ENCODE results near the gene PLIN1. TPM values are rescaled to one million over a fixed set of nuclear protein-coding genes. Genes with fewer than 3 reads are reported as not detected.

Gene PLIN1
- total and polyA plus RNA-seq, 10 of the 15 experiments (the other 5 are each of a cell fraction or from before 2014, with no cell fraction given): 0.05 to 0.13 (median 0.09) TPM; not detected in 6

DNA sequence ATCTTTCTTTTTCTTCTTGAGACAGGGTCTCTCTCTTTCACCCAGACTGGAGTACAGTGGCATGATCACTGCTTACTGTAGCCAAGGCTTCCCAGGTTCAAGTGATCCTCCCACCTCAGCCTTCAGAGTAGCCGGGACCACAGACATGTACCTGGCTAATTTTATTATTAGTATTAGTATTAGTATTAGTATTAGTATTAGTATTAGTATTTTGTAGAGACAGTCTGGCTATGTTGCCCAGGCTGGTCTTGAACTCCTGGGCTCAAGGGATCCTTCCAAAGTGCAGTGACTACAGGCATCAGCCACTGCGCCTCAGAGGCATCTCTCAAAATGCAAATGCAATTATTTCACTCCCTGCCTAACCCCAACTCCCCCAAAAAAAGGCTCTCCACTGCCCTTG is 25.6 kb downstream of the PLIN1 start:
- H3K27me3 ChIP-seq (replicated peaks in 1 of 2; ENCODE audit: control insufficient read depth in 2 of 2, insufficient read depth in 2 of 2, low read length in 1 of 2): peaks cover 0 to 8% of the 10 kb centered on the region in 2 experiments; a peak in 3 of 4 replicates
- no peak for DNase-seq (ENCODE audit: low read depth, low spot score)
- no peak for ATAC-seq
- H3K4me2 ChIP-seq (ENCODE audit: control insufficient read depth, insufficient read depth): no peak overlapping the region
- SMC1A ChIA-PET (ENCODE audit: uncharacterized antibody, unreplicated experiment): no interaction called here
- BruUV-seq (replicated peaks): no TSS peak
- no peaks in the 10 kb centered on the region for H3K36me3 ChIP-seq (ENCODE audit: control insufficient read depth in 2 of 2, insufficient read depth in 2 of 2, low read length in 1 of 2)
- H4K20me1 ChIP-seq (ENCODE audit: control insufficient read depth, insufficient read depth): no peaks in the 10 kb centered on the region
- no peak overlapping the region for H3K9ac ChIP-seq (ENCODE audit: control insufficient read depth, insufficient read depth, low read length)
- in situ Hi-C loops (cut with MboI): no loop called here
- H3K9me3 ChIP-seq (replicated peaks; ENCODE audit: control insufficient read depth, insufficient read depth, low read length): no peaks in the 10 kb centered on the region
- CTCF ChIA-PET: no interaction called here
- no peaks in the 10 kb centered on the region for H3K79me2 ChIP-seq (ENCODE audit: control insufficient read depth, insufficient read depth, low read length)
- RAD21 ChIA-PET (ENCODE audit: unreplicated experiment): no interaction called here
- no peaks in the 10 kb centered on the region for H3K4me1 ChIP-seq (ENCODE audit: control insufficient read depth, insufficient read depth, low read length)
- H3K4me3 ChIP-seq: no peak overlapping the region
- no peak overlapping the region for H2AFZ ChIP-seq (ENCODE audit: control insufficient read depth, low read depth, low read length)
- no peak for FAIRE-seq
- no peak overlapping the region for H3K27ac ChIP-seq (ENCODE audit: control insufficient read depth, insufficient read depth)
- WGBS (ENCODE audit: insufficient coverage, insufficient replicate concordance, low lambda C conversion rate, missing lambda C conversion rate): 0% methylated on average over 2 of the region's 2 CpGs
- intact Hi-C loops (cut with micrococcal nuclease; ENCODE audit: unreplicated experiment): no loop called here
- POLR2A ChIA-PET: no interaction called here
- TF ChIP-seq, protein P1, sequence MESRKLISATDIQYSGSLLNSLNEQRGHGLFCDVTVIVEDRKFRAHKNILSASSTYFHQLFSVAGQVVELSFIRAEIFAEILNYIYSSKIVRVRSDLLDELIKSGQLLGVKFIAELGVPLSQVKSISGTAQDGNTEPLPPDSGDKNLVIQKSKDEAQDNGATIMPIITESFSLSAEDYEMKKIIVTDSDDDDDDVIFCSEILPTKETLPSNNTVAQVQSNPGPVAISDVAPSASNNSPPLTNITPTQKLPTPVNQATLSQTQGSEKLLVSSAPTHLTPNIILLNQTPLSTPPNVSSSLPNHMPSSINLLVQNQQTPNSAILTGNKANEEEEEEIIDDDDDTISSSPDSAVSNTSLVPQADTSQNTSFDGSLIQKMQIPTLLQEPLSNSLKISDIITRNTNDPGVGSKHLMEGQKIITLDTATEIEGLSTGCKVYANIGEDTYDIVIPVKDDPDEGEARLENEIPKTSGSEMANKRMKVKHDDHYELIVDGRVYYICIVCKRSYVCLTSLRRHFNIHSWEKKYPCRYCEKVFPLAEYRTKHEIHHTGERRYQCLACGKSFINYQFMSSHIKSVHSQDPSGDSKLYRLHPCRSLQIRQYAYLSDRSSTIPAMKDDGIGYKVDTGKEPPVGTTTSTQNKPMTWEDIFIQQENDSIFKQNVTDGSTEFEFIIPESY (IDR thresholded peaks at IDR 0.05): no peak
- TF ChIP-seq RBBP5 (conservative IDR thresholded peaks at IDR 0.05) (no peak), RFX5 (IDR thresholded peaks at IDR 0.05; ENCODE audit: low read depth, low read length) (no peak), POLR2AphosphoS2 (IDR thresholded peaks at IDR 0.05; ENCODE audit: low read depth, low read length) (no peak), TCF7 (IDR thresholded peaks at IDR 0.05; ENCODE audit: borderline replicate concordance) (no peak), IRF4 (IDR thresholded peaks at IDR 0.05; ENCODE audit: low read depth, low read length) (no peak), SUPT20H (IDR thresholded peaks at IDR 0.05; ENCODE audit: borderline replicate concordance, control insufficient read depth, low read depth, low read length) (no peak), HDAC2 (IDR thresholded peaks at IDR 0.05) (no peak), BCL11A (IDR thresholded peaks at IDR 0.05; ENCODE audit: low read depth, low read length) (no peak), MTA2 (IDR thresholded peaks at IDR 0.05; ENCODE audit: low read depth) (no peak)
- TF ChIP-seq, protein P2, sequence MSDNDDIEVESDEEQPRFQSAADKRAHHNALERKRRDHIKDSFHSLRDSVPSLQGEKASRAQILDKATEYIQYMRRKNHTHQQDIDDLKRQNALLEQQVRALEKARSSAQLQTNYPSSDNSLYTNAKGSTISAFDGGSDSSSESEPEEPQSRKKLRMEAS (IDR thresholded peaks at IDR 0.05; ENCODE audit: low read depth, low read length): no peak
- TF ChIP-seq, protein P3, sequence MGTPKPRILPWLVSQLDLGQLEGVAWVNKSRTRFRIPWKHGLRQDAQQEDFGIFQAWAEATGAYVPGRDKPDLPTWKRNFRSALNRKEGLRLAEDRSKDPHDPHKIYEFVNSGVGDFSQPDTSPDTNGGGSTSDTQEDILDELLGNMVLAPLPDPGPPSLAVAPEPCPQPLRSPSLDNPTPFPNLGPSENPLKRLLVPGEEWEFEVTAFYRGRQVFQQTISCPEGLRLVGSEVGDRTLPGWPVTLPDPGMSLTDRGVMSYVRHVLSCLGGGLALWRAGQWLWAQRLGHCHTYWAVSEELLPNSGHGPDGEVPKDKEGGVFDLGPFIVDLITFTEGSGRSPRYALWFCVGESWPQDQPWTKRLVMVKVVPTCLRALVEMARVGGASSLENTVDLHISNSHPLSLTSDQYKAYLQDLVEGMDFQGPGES (IDR thresholded peaks at IDR 0.05): no peak
- TF ChIP-seq, protein P4, sequence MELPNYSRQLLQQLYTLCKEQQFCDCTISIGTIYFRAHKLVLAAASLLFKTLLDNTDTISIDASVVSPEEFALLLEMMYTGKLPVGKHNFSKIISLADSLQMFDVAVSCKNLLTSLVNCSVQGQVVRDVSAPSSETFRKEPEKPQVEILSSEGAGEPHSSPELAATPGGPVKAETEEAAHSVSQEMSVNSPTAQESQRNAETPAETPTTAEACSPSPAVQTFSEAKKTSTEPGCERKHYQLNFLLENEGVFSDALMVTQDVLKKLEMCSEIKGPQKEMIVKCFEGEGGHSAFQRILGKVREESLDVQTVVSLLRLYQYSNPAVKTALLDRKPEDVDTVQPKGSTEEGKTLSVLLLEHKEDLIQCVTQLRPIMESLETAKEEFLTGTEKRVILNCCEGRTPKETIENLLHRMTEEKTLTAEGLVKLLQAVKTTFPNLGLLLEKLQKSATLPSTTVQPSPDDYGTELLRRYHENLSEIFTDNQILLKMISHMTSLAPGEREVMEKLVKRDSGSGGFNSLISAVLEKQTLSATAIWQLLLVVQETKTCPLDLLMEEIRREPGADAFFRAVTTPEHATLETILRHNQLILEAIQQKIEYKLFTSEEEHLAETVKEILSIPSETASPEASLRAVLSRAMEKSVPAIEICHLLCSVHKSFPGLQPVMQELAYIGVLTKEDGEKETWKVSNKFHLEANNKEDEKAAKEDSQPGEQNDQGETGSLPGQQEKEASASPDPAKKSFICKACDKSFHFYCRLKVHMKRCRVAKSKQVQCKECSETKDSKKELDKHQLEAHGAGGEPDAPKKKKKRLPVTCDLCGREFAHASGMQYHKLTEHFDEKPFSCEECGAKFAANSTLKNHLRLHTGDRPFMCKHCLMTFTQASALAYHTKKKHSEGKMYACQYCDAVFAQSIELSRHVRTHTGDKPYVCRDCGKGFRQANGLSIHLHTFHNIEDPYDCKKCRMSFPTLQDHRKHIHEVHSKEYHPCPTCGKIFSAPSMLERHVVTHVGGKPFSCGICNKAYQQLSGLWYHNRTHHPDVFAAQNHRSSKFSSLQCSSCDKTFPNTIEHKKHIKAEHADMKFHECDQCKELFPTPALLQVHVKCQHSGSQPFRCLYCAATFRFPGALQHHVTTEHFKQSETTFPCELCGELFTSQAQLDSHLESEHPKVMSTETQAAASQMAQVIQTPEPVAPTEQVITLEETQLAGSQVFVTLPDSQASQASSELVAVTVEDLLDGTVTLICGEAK (IDR thresholded peaks at IDR 0.05; ENCODE audit: borderline replicate concordance): no peak
- TF ChIP-seq, protein P5, sequence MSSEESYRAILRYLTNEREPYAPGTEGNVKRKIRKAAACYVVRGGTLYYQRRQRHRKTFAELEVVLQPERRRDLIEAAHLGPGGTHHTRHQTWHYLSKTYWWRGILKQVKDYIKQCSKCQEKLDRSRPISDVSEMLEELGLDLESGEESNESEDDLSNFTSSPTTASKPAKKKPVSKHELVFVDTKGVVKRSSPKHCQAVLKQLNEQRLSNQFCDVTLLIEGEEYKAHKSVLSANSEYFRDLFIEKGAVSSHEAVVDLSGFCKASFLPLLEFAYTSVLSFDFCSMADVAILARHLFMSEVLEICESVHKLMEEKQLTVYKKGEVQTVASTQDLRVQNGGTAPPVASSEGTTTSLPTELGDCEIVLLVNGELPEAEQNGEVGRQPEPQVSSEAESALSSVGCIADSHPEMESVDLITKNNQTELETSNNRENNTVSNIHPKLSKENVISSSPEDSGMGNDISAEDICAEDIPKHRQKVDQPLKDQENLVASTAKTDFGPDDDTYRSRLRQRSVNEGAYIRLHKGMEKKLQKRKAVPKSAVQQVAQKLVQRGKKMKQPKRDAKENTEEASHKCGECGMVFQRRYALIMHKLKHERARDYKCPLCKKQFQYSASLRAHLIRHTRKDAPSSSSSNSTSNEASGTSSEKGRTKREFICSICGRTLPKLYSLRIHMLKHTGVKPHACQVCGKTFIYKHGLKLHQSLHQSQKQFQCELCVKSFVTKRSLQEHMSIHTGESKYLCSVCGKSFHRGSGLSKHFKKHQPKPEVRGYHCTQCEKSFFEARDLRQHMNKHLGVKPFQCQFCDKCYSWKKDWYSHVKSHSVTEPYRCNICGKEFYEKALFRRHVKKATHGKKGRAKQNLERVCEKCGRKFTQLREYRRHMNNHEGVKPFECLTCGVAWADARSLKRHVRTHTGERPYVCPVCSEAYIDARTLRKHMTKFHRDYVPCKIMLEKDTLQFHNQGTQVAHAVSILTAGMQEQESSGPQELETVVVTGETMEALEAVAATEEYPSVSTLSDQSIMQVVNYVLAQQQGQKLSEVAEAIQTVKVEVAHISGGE (CRISPR knock-in tag; IDR thresholded peaks at IDR 0.05): no peak
